Stomach (tissue), 4 donors: ENCODE measurements around the gene ANKRD11.
"Not testable (repeated sequence)": the region's sequence is repeated elsewhere in the genome, so short reads cannot be mapped to it uniquely, and the experiment has no call there.

Source experiments
- EP300 ChIP-seq: sonication (generic); formaldehyde crosslinking; IDR thresholded peaks from one replicate; pipeline ENCODE4 v1.6.1; 2017; ENCODE audit warnings: antibody characterized with exemption
- POLR2A ChIP-seq, 4 donors: fragments of 450-650 bp; IDR thresholded peaks; one replicate each; pipeline ENCODE4 v1.6.1; 2016; ENCODE audit warnings: antibody characterized with exemption in 4 of 4, control low read depth in 2 of 4, mild to moderate bottlenecking in 1 of 4, moderate library complexity in 1 of 4
- POLR2AphosphoS5 ChIP-seq, 3 donors: sonication (generic); formaldehyde crosslinking; IDR thresholded peaks; one replicate each; pipeline ENCODE4 v1.6.1; 2016; ENCODE audit warnings: antibody characterized with exemption in 3 of 3
- TF ChIP-seq, protein P1 (sequence below), 7 experiments: fragments of 450-650 bp in 4 of 7; fragments of 200-600 bp in 3 of 7; sonication (generic) in 3 of 7; IDR thresholded peaks; one replicate each; pipeline ENCODE4 v1.5.1; 2016 to 2019; ENCODE audit warnings: antibody characterized with exemption in 7 of 7, control low read depth in 2 of 7, mild to moderate bottlenecking in 1 of 7

DNA sequence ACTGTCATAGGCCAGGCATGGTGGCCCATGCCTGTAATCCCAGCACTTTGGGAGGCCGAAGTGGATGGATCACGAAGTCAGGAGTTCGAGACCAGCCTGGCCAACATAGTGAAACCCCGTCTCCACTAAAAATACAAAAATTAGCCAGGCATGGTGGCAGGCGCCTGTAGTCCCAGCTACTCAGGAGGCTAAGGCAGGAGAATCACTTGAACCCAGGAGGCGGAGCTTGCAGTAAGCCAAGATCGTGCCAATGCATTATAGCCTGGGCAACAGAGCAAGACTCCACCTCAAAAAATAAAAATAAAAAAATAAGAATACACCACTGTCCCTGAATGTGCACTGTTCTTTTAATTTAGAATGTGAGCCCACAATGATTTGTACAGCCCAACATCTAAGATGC lies 61.8 kb downstream of the ANKRD11 start:
- TF ChIP-seq, protein P1, sequence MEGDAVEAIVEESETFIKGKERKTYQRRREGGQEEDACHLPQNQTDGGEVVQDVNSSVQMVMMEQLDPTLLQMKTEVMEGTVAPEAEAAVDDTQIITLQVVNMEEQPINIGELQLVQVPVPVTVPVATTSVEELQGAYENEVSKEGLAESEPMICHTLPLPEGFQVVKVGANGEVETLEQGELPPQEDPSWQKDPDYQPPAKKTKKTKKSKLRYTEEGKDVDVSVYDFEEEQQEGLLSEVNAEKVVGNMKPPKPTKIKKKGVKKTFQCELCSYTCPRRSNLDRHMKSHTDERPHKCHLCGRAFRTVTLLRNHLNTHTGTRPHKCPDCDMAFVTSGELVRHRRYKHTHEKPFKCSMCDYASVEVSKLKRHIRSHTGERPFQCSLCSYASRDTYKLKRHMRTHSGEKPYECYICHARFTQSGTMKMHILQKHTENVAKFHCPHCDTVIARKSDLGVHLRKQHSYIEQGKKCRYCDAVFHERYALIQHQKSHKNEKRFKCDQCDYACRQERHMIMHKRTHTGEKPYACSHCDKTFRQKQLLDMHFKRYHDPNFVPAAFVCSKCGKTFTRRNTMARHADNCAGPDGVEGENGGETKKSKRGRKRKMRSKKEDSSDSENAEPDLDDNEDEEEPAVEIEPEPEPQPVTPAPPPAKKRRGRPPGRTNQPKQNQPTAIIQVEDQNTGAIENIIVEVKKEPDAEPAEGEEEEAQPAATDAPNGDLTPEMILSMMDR (IDR thresholded peaks at IDR 0.05), result not testable (repeated sequence)
- TF ChIP-seq POLR2AphosphoS5 (IDR thresholded peaks at IDR 0.05); POLR2A (IDR thresholded peaks at IDR 0.05); EP300: not testable (repeated sequence)
